Raji (cell line): ENCODE data around the gene GGPS1.

Experiments
- POLR2A ChIP-seq: IDR thresholded peaks from 2 replicates; pipeline ENCODE4 v1.6.1; 2011; ENCODE audit warnings: low read depth, low read length, control low read depth; ENCODE audit not compliant: insufficient read depth

GGPS1 gene

DNA sequence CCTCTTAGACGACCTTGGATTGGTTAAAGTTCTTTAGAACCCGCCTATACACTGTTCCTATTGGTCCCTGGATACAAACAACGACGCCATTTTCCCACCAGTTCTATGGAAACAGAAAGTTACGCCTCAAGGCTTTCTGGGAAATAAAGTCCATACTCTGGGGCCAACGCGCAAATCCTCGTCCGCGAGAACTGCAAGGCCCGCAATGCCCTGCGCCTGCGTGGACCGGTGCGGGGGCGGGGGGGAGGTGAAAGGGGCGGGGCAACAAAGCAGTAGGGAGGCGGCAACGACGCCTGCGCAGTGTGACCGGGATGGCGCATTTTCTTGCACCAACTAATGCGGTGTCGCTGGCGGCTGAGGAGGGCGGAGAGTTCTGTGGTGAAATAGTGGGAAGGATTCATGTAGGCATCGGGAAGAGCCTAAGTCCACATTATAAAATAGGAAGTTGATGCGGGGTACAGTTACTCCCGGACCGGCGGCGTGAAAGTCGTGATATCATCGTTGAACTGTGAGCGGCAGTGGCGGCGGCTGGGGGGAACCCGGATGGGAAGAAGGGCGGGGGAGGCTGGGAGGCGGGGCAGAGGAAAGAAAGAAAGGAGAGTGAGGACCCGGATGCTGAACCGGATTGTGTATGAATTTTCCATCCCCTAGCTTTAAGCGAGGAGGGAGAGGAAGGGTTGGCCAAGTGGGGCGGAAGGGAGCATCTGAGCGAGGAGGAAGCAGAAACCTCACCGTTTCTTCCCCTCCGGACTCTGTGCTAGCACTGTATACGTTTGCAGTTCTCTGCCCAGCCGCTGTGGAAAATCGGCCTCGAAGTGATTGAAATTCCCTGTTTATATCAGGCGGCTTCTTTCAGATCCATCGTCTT, at the start of gene GGPS1:
Gene GGPS1 (plus strand): TSS at position 300 of the 868 bp plus-strand sequence. CDS start 6,695 bp downstream, outside the sequence.
- TF ChIP-seq POLR2A = peak; percentile 80

DNA sequence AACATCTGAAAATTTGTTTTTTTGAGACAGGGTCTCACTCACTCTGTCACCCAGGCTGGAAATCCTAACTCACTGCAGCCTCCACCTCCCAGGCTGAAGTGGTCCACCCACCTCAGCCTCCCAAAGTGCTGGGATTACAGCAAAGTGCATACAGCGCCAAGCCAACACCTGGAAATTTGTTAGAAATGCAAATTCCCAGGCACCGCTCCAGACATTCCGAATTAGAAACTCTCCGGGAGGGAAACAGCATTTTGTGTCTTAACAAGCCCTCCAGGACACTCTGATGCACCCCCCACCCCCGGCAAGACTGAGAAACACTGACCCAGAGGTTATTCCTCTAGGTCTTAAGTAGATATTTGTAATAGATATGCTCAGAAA, 49.5 kb upstream of the GGPS1 start:
- no peak for TF ChIP-seq POLR2A

DNA sequence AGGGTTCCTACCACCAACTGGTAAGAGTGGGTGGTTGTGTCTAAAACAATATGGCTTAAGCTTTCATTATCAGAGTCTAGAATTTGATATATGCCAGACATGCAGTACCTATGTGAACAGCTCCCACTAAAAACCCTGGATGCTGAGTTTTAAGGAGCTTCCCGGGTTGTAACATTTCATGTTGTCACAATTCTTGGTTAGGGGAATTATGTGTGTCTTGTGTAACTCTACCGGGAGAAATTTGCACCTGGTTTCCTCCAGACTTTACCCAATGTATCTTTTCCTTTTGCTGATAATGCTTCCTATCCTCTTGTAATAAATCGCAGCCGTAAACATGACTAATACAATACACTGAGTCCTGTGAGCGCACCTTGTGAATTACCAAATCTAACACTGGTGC, 48.7 kb upstream of the GGPS1 start:
- no peak for TF ChIP-seq POLR2A

DNA sequence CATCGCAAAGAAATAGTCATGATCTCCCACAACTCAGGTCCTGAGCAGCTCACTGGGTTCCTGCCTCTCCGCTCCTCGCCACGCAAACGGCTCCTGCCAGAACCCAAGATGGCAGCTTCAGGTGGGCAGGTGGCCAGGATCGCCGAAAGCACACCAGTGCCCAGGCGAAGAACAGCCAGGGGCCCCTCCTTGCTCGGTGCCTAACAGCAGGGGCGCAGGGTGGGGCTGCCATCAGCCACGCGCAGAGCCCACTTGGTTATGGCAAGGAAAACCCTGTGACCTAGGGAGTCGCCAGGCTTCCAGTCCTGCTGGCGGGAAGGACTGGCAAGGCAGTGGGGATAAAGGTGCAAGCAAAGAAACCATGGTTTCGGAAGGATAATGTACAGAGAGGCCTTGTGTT, 47.9 kb upstream of the GGPS1 start:
- TF ChIP-seq POLR2A = no peak

DNA sequence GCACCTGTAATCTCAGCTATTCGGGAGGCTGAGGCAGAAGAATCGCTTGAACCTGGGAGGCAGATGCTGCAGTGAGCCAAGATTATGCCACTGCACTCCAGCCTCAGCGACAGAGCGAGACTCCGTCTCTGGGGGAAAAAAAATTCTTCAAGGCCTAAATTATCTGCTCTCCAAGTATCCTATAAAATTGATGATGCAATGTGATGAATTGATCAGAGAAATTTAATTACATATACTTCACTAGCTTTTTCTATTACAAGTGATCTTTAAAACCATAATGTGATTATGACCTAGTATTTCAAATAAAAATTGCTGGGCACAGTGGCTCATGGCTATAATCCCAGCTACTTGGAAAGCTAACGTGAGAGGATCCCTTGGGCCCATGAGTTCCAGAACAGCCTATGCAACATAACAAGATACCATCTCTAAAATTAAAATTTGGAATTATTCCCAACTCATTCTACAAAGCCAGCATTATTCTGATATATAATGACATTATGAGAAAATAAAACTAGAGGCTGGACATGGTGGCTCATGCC, 44.1 kb upstream of the GGPS1 start:
- TF ChIP-seq POLR2A = no peak

DNA sequence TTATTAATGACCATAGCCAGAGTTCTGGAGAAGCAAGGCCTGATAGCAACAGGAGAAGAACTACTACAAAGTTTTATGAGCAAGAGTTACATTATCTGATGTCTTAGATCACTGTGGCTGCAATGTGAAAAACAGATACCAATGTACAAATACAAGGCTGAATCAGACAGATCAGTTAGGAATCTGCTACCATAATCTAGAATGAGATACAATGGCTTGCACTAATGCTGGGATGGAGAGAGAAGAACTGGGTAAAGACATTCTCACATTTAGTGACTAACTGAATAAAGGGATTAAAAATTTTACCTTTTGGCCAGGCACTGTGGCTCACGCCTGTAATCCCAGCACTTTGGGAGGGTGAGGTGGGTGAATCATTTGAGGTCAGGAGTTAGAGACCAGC, 41.7 kb upstream of the GGPS1 start:
- TF ChIP-seq POLR2A = no peak

DNA sequence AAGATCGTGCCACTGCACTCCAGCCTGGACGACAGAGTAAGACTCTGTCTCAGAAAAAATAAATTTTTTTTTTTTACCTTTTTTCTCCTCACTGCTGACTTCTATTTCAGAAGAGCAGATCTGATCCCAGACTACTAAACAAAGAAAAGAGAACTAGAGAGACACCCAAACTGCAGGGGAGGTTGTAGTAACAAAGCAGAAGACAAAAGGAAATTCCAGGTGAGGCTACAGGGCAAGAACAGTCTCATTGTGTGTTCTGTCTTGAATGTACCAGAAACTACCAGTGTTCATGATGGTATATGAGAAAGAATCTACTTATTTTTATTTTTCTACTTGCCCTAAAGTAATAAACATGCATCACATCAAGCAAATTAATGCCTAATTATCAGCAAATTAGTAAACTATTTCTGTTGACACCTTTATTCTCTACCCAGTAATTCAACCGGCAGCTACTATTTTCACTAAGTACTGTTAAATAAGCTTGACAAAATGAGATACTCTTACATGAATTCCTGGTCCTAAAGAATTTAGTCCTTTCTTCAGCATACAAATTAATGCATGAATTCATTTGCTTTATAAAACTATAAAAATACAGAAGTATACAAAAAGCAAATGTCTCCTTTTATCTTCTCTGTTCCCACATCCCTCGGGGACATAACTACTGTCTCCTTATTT, 41.0 kb upstream of the GGPS1 start:
- TF ChIP-seq POLR2A = no peak

DNA sequence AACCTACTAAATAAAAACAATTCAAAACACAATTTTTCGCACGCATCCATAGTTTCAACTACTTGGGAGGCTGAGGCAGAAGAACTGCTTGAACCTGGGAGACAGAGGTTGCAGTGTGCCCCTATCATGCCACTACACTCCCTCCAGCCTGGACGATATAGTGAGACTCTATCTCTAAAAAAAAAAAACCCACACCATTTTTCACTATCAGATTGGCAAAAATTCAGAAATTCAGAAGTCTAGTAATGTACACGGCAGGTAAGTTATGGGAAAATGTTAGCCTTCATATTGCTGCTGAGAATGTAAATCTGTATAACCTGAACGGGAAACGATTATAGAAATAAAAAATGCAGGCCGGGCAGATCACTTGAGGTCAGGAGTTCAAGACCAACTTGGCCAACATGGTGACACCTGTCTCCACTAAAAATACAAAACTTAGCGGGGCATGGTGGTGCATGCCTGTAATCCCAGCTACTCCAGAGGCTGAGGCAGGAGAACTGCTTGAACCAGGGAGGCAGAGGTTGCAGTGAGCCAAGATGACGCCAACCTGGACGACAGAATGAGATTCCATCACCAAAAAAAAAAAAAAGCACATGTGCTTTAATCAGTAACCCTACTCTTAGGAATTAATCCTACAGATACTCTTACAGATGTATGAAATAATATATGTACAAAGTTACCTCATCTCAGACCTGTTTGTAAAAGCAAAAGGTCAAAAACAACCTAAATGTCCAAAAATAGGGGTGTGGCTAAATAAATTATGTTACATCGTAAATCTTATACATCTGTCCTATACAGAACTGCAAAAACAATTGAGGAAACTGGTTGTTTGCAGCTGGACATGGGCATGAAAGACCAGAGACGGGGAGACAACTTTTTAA, 38.3 kb upstream of the GGPS1 start:
- no peak for TF ChIP-seq POLR2A

DNA sequence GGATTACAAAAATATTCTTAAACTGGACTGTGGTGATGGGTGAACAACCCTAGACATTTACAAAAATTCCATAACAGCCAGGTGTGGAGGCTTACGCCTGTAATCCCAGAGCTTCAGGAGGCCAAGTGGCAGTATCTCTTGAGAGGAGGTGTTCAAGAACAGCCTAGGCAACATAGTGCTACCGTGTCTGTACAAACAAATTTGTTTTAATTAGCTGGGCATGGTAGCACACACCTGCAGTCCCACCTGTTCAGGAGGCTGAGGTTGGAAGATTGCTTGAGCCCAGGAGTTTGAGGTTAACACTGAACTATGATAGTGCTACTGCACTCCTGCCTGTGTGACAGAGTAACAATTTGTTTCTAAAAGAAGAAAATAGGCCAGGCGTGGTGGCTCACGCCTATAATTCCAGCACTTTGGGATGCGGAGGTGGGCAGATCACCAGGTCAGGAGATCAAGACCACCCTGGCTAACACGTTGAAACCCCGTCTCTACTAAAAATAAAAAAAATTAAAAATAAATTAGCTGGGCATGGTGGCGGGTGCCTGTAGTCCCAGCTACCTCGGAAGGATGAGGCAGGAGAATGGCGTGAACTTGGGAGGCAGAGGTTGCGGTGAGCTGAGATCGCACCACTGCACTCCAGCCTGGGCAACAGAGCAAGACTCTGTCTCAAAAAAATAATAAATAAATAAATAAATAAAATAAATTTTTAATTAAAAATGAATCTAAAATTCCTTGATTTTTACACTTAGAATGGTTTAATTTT, 37.4 kb upstream of the GGPS1 start:
- TF ChIP-seq POLR2A = no peak

DNA sequence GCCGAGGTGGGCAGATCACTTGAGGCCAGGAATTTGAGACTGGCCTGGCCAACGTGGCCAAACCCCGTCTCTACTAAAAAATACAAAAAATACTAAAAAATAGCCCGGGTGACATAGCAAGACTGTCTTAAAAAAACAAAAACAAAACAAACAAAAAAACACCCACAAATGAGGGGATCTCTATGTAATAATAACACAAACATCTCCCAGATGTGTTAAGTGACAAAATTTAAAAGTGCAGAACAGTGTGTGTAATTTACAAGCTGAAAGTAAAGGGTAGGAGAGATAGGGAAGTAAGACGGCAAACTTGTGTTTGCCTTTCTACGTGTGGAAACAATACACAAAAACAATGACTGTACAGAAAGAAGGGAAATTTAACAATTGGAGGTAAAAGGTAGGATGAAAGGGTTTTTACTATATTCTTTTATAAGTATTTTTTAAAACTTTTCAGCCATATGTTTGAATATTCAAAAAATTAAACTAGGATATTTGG, 36.7 kb upstream of the GGPS1 start:
- TF ChIP-seq POLR2A = no peak

DNA sequence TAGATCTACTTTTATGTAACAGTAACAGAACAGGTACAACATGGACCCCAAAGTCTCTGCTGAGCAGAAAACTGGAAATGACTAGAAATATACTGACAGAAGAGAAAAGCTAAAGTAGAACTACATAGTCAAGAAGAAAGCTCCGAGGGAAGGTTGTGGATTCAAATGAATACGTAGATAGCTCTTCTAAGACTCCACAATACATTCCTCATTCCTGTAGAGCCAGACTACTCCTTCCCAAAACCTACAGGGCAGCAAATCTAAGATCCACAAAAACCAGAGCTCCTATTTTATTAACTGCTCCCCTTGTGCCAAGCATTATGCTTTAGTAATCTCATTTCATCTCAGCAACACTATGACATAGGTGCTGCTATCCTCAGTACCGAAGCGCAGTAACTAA, 35.6 kb upstream of the GGPS1 start:
- TF ChIP-seq POLR2A = no peak

DNA sequence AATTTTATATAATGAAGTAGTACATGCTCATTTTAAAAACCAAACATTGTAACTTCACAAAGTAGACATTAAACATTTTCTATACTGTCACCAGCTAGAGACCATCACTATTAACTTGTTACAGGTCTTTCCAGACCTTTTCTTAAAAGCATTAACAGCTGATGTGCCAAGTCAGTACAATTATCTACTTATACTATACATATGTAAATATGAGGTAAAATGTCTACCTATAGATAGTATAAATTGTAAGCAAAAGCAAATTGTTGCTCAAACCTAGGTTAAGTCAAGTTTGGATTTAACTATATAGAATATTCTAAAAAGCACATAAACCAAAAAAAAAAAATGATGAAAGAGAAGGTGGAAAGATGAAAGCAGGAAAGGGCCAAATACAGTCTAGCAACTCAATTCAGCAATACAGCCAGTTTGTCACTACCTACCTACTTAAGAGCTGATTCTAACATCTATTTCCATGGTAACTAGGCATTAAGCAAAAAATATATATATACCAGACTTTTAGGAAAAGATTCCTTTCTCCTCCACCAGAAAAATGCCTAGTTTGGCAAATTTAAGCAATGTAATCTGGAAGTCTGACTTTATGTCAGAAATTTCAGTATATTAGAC, 34.9 kb upstream of the GGPS1 start:
- TF ChIP-seq POLR2A = no peak

DNA sequence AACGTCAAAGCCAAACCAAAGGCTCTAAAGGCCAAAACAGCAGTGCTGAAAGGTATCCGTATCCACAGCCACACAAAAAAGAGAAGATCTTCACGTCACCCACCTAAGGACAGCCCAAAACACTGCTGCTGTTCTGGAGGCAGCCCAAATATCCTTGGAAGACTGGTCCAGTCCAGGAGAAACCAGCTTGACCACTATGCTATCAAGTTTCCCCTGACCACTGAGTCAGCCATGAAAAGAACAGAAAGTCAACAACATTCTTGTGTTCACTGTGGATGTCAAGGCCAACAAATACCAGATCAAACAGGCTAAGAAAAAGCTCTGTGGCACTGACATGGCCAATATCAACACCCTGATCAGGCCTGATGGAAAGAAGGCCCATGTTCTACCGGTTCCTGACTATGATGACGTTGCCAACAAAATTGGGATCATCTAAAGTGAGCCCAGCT, 32.4 kb upstream of the GGPS1 start:
- no peak for TF ChIP-seq POLR2A

DNA sequence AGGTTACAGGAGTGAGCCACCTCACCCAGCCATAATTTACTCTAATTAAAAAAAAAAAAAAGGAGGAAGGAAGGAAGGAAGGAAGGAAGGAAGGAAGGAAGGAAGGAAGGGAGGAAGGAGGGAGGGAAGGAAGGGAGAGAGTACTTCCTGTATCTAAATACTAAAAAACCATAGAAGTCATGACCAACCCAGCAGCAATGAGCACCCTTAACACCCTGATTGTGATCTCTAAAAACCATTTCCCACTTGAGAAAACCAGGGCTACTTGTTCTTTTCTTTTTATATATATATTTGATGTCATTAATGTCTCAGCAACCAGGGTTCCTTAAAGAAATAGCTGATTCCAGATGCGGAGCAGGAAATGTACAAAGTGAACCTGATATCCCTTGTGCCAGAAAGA, 31.6 kb upstream of the GGPS1 start:
- no peak for TF ChIP-seq POLR2A
